Activated T-cell treated with anti-CD3 and anti-CD28 coated beads, Interleukin-2, amount 50 U/mL, for 24 hours (primary cell): ENCODE data around the gene DCC.

ENCODE experiments used
- DNase-seq: peaks from one replicate; pipeline ENCODE4 v3.0.0-alpha.2; 2020
- H3K27ac Mint-ChIP-seq: 2 replicates; pipeline ENCODE4 v1.8.0; 2020; ENCODE audit warnings: mild to moderate bottlenecking, mixed read lengths
- H3K27me3 Mint-ChIP-seq: 2 replicates; pipeline ENCODE4 v1.8.0; 2020; ENCODE audit warnings: mixed read lengths
- H3K36me3 Mint-ChIP-seq: 2 replicates; pipeline ENCODE4 v1.8.0; 2020; ENCODE audit warnings: low read depth, mixed read lengths
- H3K4me1 Mint-ChIP-seq: 2 replicates; pipeline ENCODE4 v1.8.0; 2020; ENCODE audit warnings: low read depth, mixed read lengths
- H3K4me3 Mint-ChIP-seq: 2 replicates; pipeline ENCODE4 v1.8.0; 2020; ENCODE audit warnings: mild to moderate bottlenecking, moderate library complexity, mixed read lengths
- H3K9me3 Mint-ChIP-seq: 2 replicates; pipeline ENCODE4 v1.8.0; 2020; ENCODE audit warnings: mixed read lengths

DCC gene

DNA sequence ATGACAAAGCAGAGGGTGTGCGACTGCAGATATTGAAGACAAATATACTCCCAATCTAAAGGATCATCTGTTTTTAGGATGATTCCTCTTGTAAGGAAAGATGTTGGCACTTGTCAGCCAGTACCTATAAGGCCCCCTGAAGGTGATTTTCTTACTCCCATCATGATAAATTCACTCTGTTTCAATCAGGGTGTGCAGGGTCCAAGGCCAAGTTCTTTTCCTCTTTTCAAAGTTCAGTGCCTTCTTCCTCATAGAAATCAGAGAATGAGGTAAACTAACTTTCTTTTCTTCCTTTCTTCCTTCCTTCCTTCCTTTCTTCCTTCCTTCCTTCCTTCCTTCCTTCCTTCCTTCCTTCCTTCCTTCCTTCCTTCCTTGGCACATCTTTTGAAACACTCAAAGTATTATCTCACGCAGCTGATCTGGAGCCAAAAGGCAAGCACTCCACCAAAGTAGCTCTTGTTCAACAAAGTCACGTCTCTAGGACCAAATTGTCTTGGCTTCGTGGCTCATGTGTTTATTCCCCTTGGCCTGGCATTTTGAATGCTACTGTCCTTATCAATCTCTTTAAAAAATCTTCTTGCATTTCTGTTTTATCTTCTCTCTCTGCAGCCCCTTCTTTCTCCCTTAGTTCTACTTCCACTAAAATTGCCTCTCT is 87.7 kb downstream of the DCC start:
- Mint-ChIP-seq H3K27me3 (no peaks in the 10 kb centered on the region), H3K4me3 (no peak overlapping the region), H3K4me1 (no peaks in the 10 kb centered on the region), H3K9me3 (peaks cover 5% of the 10 kb centered on the region), H3K27ac (no peak overlapping the region), H3K36me3 (no peaks in the 10 kb centered on the region)
- DNase-seq: no peak

- H3K27ac Mint-ChIP-seq: no peak overlapping the region
These were observed 91.7 kb downstream of the DCC start for GRCh38 chr18:52431683-52432082.

GRCh38 chr18:52433797-52434196 is 93.8 kb downstream of the DCC start:
- DNase-seq: no peak
- no peaks in the 10 kb centered on the region for H3K27me3 Mint-ChIP-seq
- peaks cover 11% of the 10 kb centered on the region for H3K9me3 Mint-ChIP-seq
- no peak overlapping the region for H3K4me3 Mint-ChIP-seq
- no peaks in the 10 kb centered on the region for H3K36me3 Mint-ChIP-seq
- H3K27ac Mint-ChIP-seq: no peak overlapping the region
- H3K4me1 Mint-ChIP-seq: no peaks in the 10 kb centered on the region

More at GRCh38 chr18:52431683-52432082, 91.7 kb downstream of the DCC start:
- no peaks in the 10 kb centered on the region for H3K27me3 Mint-ChIP-seq
- no peak overlapping the region for H3K4me3 Mint-ChIP-seq
- DNase-seq: no peak
- no peaks in the 10 kb centered on the region for H3K36me3 Mint-ChIP-seq
- H3K9me3 Mint-ChIP-seq: peaks cover 8% of the 10 kb centered on the region
- H3K4me1 Mint-ChIP-seq: no peaks in the 10 kb centered on the region

DNA sequence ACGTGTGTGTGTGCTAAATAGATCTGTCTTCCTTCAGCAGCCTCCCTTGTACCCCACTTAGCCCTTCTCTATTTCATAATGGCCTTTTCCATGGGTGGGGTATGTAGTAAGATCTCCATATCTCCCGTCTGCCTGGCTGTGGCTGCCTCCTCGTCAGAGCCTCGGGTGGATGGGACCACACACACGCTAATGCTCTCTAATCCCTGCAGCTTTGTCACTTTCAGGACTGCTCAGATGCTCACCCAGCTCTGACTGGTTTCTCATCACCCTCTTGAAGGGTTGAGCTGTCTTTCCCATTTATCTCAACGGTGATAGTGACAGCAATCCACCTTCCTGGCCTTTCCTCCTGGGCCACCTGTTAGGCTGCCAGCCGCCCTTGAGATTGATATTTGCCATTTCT is 95.3 kb downstream of the DCC start:
- no peak for DNase-seq
- no peak overlapping the region for H3K27ac Mint-ChIP-seq
- no peaks in the 10 kb centered on the region for H3K27me3 Mint-ChIP-seq
- H3K36me3 Mint-ChIP-seq: no peaks in the 10 kb centered on the region
- H3K4me1 Mint-ChIP-seq: no peaks in the 10 kb centered on the region
- H3K4me3 Mint-ChIP-seq: no peak overlapping the region
- H3K9me3 Mint-ChIP-seq: peaks cover 9% of the 10 kb centered on the region

GRCh38 chr18:52437161-52437560 is 97.2 kb downstream of the DCC start:
- Mint-ChIP-seq H3K4me3 (no peak overlapping the region), H3K27me3 (no peaks in the 10 kb centered on the region), H3K4me1 (no peaks in the 10 kb centered on the region), H3K27ac (no peak overlapping the region), H3K9me3 (peaks cover 9% of the 10 kb centered on the region), H3K36me3 (no peaks in the 10 kb centered on the region)
- DNase-seq: no peak

DNA sequence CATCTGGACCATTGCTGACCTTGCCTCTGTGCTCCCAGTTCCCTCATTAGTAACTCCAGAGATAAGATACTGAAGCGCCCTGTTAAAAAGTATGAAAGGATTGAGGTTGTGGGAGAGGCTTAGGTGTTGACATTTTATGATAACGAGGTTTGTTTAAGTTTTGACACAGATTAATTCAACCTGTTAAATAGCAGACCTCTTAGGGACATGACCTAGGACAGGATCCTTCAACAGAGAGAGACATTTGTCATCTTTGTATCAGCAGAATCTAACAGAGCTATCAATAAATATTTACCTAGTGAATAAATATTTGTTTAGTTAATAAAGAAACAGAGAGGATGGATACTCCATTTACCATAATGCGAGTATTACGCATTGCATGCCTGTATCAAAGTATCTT is 99.5 kb downstream of the DCC start:
- no peak for DNase-seq
- Mint-ChIP-seq H3K9me3 (peaks cover 11% of the 10 kb centered on the region), H3K36me3 (no peaks in the 10 kb centered on the region), H3K27me3 (no peaks in the 10 kb centered on the region), H3K4me3 (no peak overlapping the region), H3K27ac (no peak overlapping the region), H3K4me1 (no peaks in the 10 kb centered on the region)

GRCh38 chr18:52441794-52442193 is 101.8 kb downstream of the DCC start:
- DNase-seq: no peak
- Mint-ChIP-seq H3K27me3 (no peaks in the 10 kb centered on the region), H3K27ac (no peak overlapping the region), H3K4me1 (no peaks in the 10 kb centered on the region), H3K9me3 (peaks cover 5% of the 10 kb centered on the region), H3K36me3 (no peaks in the 10 kb centered on the region), H3K4me3 (no peak overlapping the region)

- H3K27ac Mint-ChIP-seq: no peak overlapping the region
- no peak overlapping the region for H3K4me3 Mint-ChIP-seq
- H3K4me1 Mint-ChIP-seq: no peaks in the 10 kb centered on the region
- no peaks in the 10 kb centered on the region for H3K27me3 Mint-ChIP-seq
- H3K36me3 Mint-ChIP-seq: no peaks in the 10 kb centered on the region
- no peak for DNase-seq
- H3K9me3 Mint-ChIP-seq: peaks cover 8% of the 10 kb centered on the region
These were observed 102.7 kb downstream of the DCC start for GRCh38 chr18:52442686-52443085.

DNA sequence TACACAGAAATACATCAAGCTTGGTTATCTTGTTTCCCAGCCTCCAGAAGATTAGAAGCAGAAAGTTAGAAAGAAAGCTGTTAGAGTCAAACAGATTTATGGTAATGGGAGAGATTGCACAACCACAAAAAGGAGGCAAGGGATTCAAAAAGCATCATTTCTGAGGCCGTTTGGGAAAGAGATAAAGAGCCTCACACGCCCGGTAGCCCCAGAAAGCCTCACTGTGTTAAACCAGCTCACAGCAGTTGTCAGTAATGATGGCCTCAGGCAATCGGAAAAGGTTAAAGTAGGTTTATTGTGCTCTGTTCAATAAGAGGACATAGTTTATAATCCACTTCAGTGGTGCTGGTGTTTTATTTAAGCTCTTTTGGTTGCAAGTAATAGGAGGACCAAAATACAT is 111.3 kb downstream of the DCC start:
- H3K27ac Mint-ChIP-seq: no peak overlapping the region
- no peak for DNase-seq
- peaks cover 6% of the 10 kb centered on the region for H3K9me3 Mint-ChIP-seq
- no peaks in the 10 kb centered on the region for H3K4me1 Mint-ChIP-seq
- no peak overlapping the region for H3K4me3 Mint-ChIP-seq
- H3K27me3 Mint-ChIP-seq: no peaks in the 10 kb centered on the region
- no peaks in the 10 kb centered on the region for H3K36me3 Mint-ChIP-seq

GRCh38 chr18:52451851-52452250 is 111.9 kb downstream of the DCC start:
- no peaks in the 10 kb centered on the region for H3K36me3 Mint-ChIP-seq
- no peak for DNase-seq
- peaks cover 6% of the 10 kb centered on the region for H3K9me3 Mint-ChIP-seq
- H3K4me1 Mint-ChIP-seq: no peaks in the 10 kb centered on the region
- H3K4me3 Mint-ChIP-seq: no peak overlapping the region
- H3K27me3 Mint-ChIP-seq: no peaks in the 10 kb centered on the region
- H3K27ac Mint-ChIP-seq: no peak overlapping the region

GRCh38 chr18:52452427-52452826 is 112.4 kb downstream of the DCC start:
- Mint-ChIP-seq H3K27me3 (no peaks in the 10 kb centered on the region), H3K9me3 (peaks cover 6% of the 10 kb centered on the region), H3K27ac (no peak overlapping the region), H3K4me3 (no peak overlapping the region), H3K36me3 (no peaks in the 10 kb centered on the region), H3K4me1 (no peaks in the 10 kb centered on the region)
- no peak for DNase-seq

GRCh38 chr18:52459890-52460289 is 119.9 kb downstream of the DCC start:
- Mint-ChIP-seq H3K36me3 (no peaks in the 10 kb centered on the region), H3K27me3 (no peaks in the 10 kb centered on the region), H3K27ac (no peak overlapping the region), H3K9me3 (peaks cover 2% of the 10 kb centered on the region), H3K4me3 (no peak overlapping the region), H3K4me1 (no peaks in the 10 kb centered on the region)
- no peak for DNase-seq

GRCh38 chr18:52462853-52463252 is 122.9 kb downstream of the DCC start:
- peaks cover 5% of the 10 kb centered on the region for H3K9me3 Mint-ChIP-seq

DNA sequence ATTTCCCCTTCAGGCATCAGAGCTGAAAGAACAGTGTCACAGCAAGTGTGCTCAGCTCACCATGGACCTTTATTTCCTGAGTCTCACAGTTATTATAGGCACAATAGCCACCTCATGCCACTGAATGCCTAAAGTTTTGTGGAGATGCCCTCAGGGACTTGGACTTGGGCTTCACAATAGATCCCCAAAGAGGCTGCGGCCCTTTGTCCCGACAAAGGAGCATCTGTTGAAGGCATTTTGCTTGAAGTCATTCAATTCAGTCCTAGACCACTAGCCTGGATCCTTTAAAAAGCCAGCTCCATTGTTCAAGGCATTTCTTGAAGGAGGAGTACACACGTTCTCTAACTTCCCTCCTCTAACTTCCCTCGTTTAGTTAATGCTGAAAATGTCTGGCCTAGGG is 125.4 kb downstream of the DCC start:
- H3K4me3 Mint-ChIP-seq: no peak overlapping the region
- no peak for DNase-seq

More at GRCh38 chr18:52462853-52463252, 122.9 kb downstream of the DCC start:
- H3K27me3 Mint-ChIP-seq: no peaks in the 10 kb centered on the region
- DNase-seq: no peak
- H3K4me3 Mint-ChIP-seq: no peak overlapping the region
- H3K36me3 Mint-ChIP-seq: no peaks in the 10 kb centered on the region
- no peaks in the 10 kb centered on the region for H3K4me1 Mint-ChIP-seq
- H3K27ac Mint-ChIP-seq: no peak overlapping the region

DNA sequence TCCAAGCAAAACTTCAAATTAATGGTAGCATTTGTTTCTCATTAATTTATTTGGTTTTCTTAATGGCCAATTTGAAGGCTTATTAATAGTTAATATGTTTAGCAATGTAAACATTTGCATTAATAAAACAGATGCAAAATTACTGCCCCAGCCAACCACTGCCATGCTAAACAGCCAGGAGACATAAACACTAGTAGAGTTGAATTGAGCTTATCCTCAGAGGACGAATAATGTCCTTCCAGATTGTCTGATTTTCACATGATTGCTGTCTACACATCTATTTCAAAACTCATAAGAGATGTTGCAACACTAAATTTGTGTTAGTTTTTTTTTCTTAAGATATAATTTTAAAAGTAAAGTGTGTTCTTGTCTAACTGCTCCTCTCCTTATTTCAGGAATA is 128.5 kb downstream of the DCC start:
- Mint-ChIP-seq H3K27ac (no peak overlapping the region), H3K4me1 (no peaks in the 10 kb centered on the region), H3K36me3 (no peaks in the 10 kb centered on the region), H3K27me3 (no peaks in the 10 kb centered on the region), H3K9me3 (peaks cover 3% of the 10 kb centered on the region), H3K4me3 (no peak overlapping the region)
- DNase-seq: no peak

More for the DNA sequence above, 125.4 kb downstream of the DCC start:
- no peaks in the 10 kb centered on the region for H3K27me3 Mint-ChIP-seq
- H3K4me1 Mint-ChIP-seq: no peaks in the 10 kb centered on the region
- no peaks in the 10 kb centered on the region for H3K36me3 Mint-ChIP-seq
- H3K27ac Mint-ChIP-seq: no peak overlapping the region
- H3K9me3 Mint-ChIP-seq: peaks cover 3% of the 10 kb centered on the region

GRCh38 chr18:52475325-52475724 is 135.3 kb downstream of the DCC start:
- H3K27ac Mint-ChIP-seq: no peak overlapping the region
- H3K4me1 Mint-ChIP-seq: no peaks in the 10 kb centered on the region
- no peaks in the 10 kb centered on the region for H3K36me3 Mint-ChIP-seq
- H3K9me3 Mint-ChIP-seq: peaks cover 6% of the 10 kb centered on the region
- H3K4me3 Mint-ChIP-seq: no peak overlapping the region
- H3K27me3 Mint-ChIP-seq: no peaks in the 10 kb centered on the region
- DNase-seq: no peak
